GM19468 (cell line): ENCODE results near the gene FCHSD1.

Experiments
- ATAC-seq: cut with Tn5 transposase; IDR thresholded peaks from one replicate; pipeline ENCODE4 v1.9.1; 2021; ENCODE audit warnings: mild to moderate bottlenecking, moderate library complexity, moderate number of reproducible peaks; ENCODE audit not compliant: unreplicated experiment; ENCODE audit errors: extremely low read depth

The FCHSD1 gene

GRCh38 chr5:141590127-141590526 is 61.1 kb downstream of the FCHSD1 start:
- no peak for ATAC-seq
